ENCODE measurements around the gene ST6GAL1. TPM values are rescaled to one million over a fixed set of nuclear protein-coding genes. Genes with fewer than 3 reads are reported as not detected.
A peak's percentile ranks its signal among the peaks of the same experiment; 100 is the strongest.

ST6GAL1 gene
- total and polyA plus RNA-seq, 2 experiments from 2014 or later = 17.6 to 65.1 TPM

DNA sequence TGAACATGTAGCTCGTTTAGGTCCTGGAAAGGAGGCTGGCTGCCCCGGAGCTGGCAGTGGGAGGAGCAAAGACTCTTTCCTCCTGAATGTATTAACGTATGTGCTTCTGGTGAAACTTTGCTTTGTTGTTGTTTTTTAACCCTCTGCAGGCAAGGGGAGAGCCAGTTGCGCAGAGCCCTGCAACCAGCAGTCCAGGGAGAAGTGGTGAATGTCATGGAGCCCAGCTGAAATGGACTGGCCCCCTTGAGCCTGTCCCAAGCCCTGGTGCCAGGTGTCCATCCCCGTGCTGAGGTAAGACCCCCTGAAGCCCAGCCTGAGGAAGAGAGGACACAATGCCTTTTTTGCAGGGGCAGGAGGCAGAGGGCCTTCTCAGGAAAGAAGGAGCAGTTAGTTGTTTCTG lies 33.3 kb downstream of the ST6GAL1 start:
- TF ChIP-seq NANOG (IDR thresholded peaks at IDR 0.05; ENCODE audit: borderline replicate concordance) (no peak), EZH2phosphoT487 (IDR thresholded peaks at IDR 0.05; ENCODE audit: unreplicated experiment) (no peak), STAT1 (IDR thresholded peaks at IDR 0.05; ENCODE audit: unreplicated experiment) (no peak), JUNB (IDR thresholded peaks at IDR 0.05; ENCODE audit: unreplicated experiment) (no peak), ZNF331 (CRISPR knock-in tag; IDR thresholded peaks at IDR 0.05; ENCODE audit: low read depth) (no peak), ZNF114 (CRISPR knock-in tag; IDR thresholded peaks at IDR 0.05) (no peak), POLR2AphosphoS5 (IDR thresholded peaks at IDR 0.05; ENCODE audit: low read depth) (no peak), CREB1 (CRISPR knock-in tag; IDR thresholded peaks at IDR 0.05; ENCODE audit: low read depth) (no peak), EZH2 (IDR thresholded peaks at IDR 0.05; ENCODE audit: low read depth, unreplicated experiment) (no peak)
- TF ChIP-seq, protein P1, sequence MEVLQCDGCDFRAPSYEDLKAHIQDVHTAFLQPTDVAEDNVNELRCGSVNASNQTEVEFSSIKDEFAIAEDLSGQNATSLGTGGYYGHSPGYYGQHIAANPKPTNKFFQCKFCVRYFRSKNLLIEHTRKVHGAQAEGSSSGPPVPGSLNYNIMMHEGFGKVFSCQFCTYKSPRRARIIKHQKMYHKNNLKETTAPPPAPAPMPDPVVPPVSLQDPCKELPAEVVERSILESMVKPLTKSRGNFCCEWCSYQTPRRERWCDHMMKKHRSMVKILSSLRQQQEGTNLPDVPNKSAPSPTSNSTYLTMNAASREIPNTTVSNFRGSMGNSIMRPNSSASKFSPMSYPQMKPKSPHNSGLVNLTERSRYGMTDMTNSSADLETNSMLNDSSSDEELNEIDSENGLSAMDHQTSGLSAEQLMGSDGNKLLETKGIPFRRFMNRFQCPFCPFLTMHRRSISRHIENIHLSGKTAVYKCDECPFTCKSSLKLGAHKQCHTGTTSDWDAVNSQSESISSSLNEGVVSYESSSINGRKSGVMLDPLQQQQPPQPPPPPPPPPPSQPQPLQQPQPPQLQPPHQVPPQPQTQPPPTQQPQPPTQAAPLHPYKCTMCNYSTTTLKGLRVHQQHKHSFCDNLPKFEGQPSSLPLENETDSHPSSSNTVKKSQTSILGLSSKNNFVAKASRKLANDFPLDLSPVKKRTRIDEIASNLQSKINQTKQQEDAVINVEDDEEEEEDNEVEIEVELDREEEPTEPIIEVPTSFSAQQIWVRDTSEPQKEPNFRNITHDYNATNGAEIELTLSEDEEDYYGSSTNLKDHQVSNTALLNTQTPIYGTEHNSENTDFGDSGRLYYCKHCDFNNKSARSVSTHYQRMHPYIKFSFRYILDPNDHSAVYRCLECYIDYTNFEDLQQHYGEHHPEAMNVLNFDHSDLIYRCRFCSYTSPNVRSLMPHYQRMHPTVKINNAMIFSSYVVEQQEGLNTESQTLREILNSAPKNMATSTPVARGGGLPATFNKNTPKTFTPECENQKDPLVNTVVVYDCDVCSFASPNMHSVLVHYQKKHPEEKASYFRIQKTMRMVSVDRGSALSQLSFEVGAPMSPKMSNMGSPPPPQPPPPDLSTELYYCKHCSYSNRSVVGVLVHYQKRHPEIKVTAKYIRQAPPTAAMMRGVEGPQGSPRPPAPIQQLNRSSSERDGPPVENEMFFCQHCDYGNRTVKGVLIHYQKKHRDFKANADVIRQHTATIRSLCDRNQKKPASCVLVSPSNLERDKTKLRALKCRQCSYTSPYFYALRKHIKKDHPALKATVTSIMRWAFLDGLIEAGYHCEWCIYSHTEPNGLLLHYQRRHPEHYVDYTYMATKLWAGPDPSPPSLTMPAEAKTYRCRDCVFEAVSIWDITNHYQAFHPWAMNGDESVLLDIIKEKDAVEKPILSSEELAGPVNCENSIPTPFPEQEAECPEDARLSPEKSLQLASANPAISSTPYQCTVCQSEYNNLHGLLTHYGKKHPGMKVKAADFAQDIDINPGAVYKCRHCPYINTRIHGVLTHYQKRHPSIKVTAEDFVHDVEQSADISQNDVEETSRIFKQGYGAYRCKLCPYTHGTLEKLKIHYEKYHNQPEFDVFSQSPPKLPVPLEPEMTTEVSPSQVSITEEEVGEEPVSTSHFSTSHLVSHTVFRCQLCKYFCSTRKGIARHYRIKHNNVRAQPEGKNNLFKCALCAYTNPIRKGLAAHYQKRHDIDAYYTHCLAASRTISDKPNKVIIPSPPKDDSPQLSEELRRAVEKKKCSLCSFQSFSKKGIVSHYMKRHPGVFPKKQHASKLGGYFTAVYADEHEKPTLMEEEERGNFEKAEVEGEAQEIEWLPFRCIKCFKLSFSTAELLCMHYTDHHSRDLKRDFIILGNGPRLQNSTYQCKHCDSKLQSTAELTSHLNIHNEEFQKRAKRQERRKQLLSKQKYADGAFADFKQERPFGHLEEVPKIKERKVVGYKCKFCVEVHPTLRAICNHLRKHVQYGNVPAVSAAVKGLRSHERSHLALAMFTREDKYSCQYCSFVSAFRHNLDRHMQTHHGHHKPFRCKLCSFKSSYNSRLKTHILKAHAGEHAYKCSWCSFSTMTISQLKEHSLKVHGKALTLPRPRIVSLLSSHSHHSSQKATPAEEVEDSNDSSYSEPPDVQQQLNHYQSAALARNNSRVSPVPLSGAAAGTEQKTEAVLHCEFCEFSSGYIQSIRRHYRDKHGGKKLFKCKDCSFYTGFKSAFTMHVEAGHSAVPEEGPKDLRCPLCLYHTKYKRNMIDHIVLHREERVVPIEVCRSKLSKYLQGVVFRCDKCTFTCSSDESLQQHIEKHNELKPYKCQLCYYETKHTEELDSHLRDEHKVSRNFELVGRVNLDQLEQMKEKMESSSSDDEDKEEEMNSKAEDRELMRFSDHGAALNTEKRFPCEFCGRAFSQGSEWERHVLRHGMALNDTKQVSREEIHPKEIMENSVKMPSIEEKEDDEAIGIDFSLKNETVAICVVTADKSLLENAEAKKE (CRISPR knock-in tag; IDR thresholded peaks at IDR 0.05) = no peak
- TF ChIP-seq, protein P2, sequence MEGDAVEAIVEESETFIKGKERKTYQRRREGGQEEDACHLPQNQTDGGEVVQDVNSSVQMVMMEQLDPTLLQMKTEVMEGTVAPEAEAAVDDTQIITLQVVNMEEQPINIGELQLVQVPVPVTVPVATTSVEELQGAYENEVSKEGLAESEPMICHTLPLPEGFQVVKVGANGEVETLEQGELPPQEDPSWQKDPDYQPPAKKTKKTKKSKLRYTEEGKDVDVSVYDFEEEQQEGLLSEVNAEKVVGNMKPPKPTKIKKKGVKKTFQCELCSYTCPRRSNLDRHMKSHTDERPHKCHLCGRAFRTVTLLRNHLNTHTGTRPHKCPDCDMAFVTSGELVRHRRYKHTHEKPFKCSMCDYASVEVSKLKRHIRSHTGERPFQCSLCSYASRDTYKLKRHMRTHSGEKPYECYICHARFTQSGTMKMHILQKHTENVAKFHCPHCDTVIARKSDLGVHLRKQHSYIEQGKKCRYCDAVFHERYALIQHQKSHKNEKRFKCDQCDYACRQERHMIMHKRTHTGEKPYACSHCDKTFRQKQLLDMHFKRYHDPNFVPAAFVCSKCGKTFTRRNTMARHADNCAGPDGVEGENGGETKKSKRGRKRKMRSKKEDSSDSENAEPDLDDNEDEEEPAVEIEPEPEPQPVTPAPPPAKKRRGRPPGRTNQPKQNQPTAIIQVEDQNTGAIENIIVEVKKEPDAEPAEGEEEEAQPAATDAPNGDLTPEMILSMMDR (conservative IDR thresholded peaks at IDR 0.05; ENCODE audit: low read depth in 2 of 2) = no peak
- TF ChIP-seq, protein P3, sequence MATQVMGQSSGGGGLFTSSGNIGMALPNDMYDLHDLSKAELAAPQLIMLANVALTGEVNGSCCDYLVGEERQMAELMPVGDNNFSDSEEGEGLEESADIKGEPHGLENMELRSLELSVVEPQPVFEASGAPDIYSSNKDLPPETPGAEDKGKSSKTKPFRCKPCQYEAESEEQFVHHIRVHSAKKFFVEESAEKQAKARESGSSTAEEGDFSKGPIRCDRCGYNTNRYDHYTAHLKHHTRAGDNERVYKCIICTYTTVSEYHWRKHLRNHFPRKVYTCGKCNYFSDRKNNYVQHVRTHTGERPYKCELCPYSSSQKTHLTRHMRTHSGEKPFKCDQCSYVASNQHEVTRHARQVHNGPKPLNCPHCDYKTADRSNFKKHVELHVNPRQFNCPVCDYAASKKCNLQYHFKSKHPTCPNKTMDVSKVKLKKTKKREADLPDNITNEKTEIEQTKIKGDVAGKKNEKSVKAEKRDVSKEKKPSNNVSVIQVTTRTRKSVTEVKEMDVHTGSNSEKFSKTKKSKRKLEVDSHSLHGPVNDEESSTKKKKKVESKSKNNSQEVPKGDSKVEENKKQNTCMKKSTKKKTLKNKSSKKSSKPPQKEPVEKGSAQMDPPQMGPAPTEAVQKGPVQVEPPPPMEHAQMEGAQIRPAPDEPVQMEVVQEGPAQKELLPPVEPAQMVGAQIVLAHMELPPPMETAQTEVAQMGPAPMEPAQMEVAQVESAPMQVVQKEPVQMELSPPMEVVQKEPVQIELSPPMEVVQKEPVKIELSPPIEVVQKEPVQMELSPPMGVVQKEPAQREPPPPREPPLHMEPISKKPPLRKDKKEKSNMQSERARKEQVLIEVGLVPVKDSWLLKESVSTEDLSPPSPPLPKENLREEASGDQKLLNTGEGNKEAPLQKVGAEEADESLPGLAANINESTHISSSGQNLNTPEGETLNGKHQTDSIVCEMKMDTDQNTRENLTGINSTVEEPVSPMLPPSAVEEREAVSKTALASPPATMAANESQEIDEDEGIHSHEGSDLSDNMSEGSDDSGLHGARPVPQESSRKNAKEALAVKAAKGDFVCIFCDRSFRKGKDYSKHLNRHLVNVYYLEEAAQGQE (IDR thresholded peaks at IDR 0.05; ENCODE audit: unreplicated experiment) = no peak
- TF ChIP-seq, protein P4, sequence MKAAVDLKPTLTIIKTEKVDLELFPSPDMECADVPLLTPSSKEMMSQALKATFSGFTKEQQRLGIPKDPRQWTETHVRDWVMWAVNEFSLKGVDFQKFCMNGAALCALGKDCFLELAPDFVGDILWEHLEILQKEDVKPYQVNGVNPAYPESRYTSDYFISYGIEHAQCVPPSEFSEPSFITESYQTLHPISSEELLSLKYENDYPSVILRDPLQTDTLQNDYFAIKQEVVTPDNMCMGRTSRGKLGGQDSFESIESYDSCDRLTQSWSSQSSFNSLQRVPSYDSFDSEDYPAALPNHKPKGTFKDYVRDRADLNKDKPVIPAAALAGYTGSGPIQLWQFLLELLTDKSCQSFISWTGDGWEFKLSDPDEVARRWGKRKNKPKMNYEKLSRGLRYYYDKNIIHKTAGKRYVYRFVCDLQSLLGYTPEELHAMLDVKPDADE (IDR thresholded peaks at IDR 0.05) = no peak
- ATAC-seq (peak; percentile 15), DNase-seq (ENCODE audit: low spot score) (no peak)
- no peak overlapping the region for H2AFZ ChIP-seq
- H4K20me1 ChIP-seq (replicated peaks; ENCODE audit: insufficient read depth) = no peaks in the 10 kb centered on the region; the same call in 1 of the 2 replicates
- peak overlapping the region; percentile 95 for H3K27ac ChIP-seq (ENCODE audit: low read depth)
- H3K4me1 ChIP-seq (ENCODE audit: insufficient read depth) = peaks cover 64% of the 10 kb centered on the region
- H3K36me3 Mint-ChIP-seq (ENCODE audit: low read depth) = peaks cover 52% of the 10 kb centered on the region
- H3K27me3 ChIP-seq (ENCODE audit: insufficient read depth) = no peaks in the 10 kb centered on the region
- H3K36me3 ChIP-seq (ENCODE audit: insufficient read depth) = no peaks in the 10 kb centered on the region
- peaks cover 9% of the 10 kb centered on the region for H3F3A ChIP-seq (replicated peaks; ENCODE audit: low read depth)
- H3K9me2 ChIP-seq (ENCODE audit: insufficient read depth) = no peaks in the 10 kb centered on the region
- peak overlapping the region; percentile 23; the same call in 1 of the 3 replicates for H3K4me3 Mint-ChIP-seq
- peaks cover 11% of the 10 kb centered on the region for H3K27me3 Mint-ChIP-seq (ENCODE audit: insufficient read depth, low read depth, poor library complexity)
- H3K27ac Mint-ChIP-seq = peak overlapping the region; percentile 94
- H3K4me1 Mint-ChIP-seq = peaks cover 82% of the 10 kb centered on the region
- H3K79me2 ChIP-seq (replicated peaks; ENCODE audit: insufficient read depth) = peaks cover 50% of the 10 kb centered on the region
- peak overlapping the region; percentile 73 for H3K4me2 ChIP-seq
- no peak overlapping the region for H3K4me3 ChIP-seq
- H3K9me3 Mint-ChIP-seq = no peaks in the 10 kb centered on the region
